AG04449 (cell line): Measurements from ENCODE around the gene ADAP1.
"Not testable (repeated sequence)": the region's sequence is repeated elsewhere in the genome, so short reads cannot be mapped to it uniquely, and the experiment has no call there.

Experiments used
- CTCF ChIA-PET: fragments of 350-600 bp; formaldehyde crosslinking; extraction: SDS; loops from one replicate; lab custom pipeline; 2021; ENCODE audit warnings: antibody characterized with exemption; lab: Yijun Ruan, JAX
- POLR2A ChIA-PET: fragments of 400-600, 350-600 bp; formaldehyde crosslinking; extraction: SDS; loops from one replicate; lab custom pipeline; 2020; ENCODE audit warnings: antibody characterized with exemption, inconsistent platforms; lab: Yijun Ruan, JAX
- DNase-seq: peaks from one replicate; pipeline ENCODE4 v3.0.0-alpha.2; 2010; ENCODE audit warnings: low read depth, low spot score
- H3K4me3 ChIP-seq: 2 replicates; pipeline ENCODE4 v1.5.1; 2011; ENCODE audit warnings: low read depth, mild to moderate bottlenecking, control low read depth, low read length
- CTCF ChIP-seq: IDR thresholded peaks from one replicate; pipeline ENCODE4 v1.5.1; 2011; ENCODE audit warnings: mild to moderate bottlenecking, moderate library complexity, low read length, control low read depth, inconsistent platforms; ENCODE audit not compliant: insufficient read depth; ENCODE audit errors: missing control alignments

The ADAP1 gene

GRCh38 chr7:875476-876076 is 78.9 kb downstream of the ADAP1 start:
- CTCF ChIA-PET: interaction anchor here (0.9 to 6.6 kb wide), 6 partner anchors 10 to 568 kb away, joined by 3 to 171 read pairs (median 3); no protein-coding TSS in a partner anchor
- peak overlapping the region; percentile 47 for H3K4me3 ChIP-seq
- TF ChIP-seq CTCF: no peak
- POLR2A ChIA-PET: interaction anchor here (1.0 kb wide), 1 partner anchor 11 kb away, joined by 3 read pairs; no protein-coding TSS in a partner anchor
- DNase-seq: no peak

GRCh38 chr7:875051-875450 is 79.4 kb downstream of the ADAP1 start:
- ChIA-PET CTCF (interaction anchor here (0.9 to 6.6 kb wide), 5 partner anchors 10 to 567 kb away, joined by 3 to 171 read pairs (median 3); no protein-coding TSS in a partner anchor), POLR2A (no interaction called here)
- DNase-seq: no peak
- no peak overlapping the region for H3K4me3 ChIP-seq
- TF ChIP-seq CTCF: no peak

GRCh38 chr7:874031-874749 is 80.3 kb downstream of the ADAP1 start:
- no peak overlapping the region for H3K4me3 ChIP-seq
- no peak for TF ChIP-seq CTCF
- ChIA-PET POLR2A (no interaction called here), CTCF (interaction anchor here (0.6 to 6.6 kb wide), 23 partner anchors 7 to 555 kb away, joined by 3 to 171 read pairs (median 6); partner anchors contain the start of gene SUN1)
- DNase-seq: no peak

GRCh38 chr7:873367-874002 is 81.0 kb downstream of the ADAP1 start:
- TF ChIP-seq CTCF: peak; percentile 93
- no peak for DNase-seq
- ChIA-PET POLR2A (no interaction called here), CTCF (interaction anchor here (0.6 to 6.6 kb wide), 27 partner anchors 8 to 560 kb away, joined by 3 to 171 read pairs (median 5); partner anchors contain the start of gene SUN1)
- no peak overlapping the region for H3K4me3 ChIP-seq

GRCh38 chr7:872685-873084 is 81.8 kb downstream of the ADAP1 start:
- H3K4me3 ChIP-seq, DNase-seq, POLR2A ChIA-PET: not testable (repeated sequence)
- CTCF ChIA-PET: interaction anchor here (0.6 to 6.6 kb wide), 23 partner anchors 9 to 560 kb away, joined by 3 to 171 read pairs (median 6); partner anchors contain the start of gene SUN1

- no peak for TF ChIP-seq CTCF
- DNase-seq: no peak
- ChIA-PET CTCF (interaction anchor here (1.0 to 6.6 kb wide), 14 partner anchors 9 to 559 kb away, joined by 3 to 171 read pairs (median 9); partner anchors contain the start of gene SUN1), POLR2A (no interaction called here)
- no peak overlapping the region for H3K4me3 ChIP-seq
These were observed 82.5 kb downstream of the ADAP1 start for GRCh38 chr7:871900-872537.
